GM18498 (cell line): ENCODE measurements around the gene ZC3H10.
"Not testable (repeated sequence)": the region's sequence is repeated elsewhere in the genome, so short reads cannot be mapped to it uniquely, and the experiment has no call there.

Source experiments
- ATAC-seq: cut with Tn5 transposase; IDR thresholded peaks from one replicate; pipeline ENCODE4 v1.9.1; 2021; ENCODE audit warnings: mild to moderate bottlenecking, moderate library complexity; ENCODE audit not compliant: unreplicated experiment

ZC3H10 gene

DNA sequence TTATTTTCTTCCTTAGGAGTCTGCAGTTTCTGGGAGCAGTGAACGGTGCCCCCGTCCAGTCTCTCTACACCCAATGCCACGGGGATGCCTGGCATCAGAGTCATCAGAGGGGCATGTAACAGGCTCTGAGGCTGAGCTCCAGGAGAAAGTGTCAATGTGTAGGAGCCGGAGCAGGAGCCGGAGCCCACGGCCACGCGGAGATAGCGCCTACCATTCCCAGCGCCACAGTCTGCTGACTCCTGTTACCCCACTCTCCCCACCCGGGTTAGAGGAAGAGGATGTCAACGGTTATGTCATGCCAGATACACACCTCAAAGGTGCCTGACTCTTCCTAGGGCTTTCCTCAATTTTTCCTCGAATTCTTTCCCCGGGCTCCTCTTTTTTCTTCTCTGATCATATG is 17.0 kb upstream of the ZC3H10 start:
- no peak for ATAC-seq

DNA sequence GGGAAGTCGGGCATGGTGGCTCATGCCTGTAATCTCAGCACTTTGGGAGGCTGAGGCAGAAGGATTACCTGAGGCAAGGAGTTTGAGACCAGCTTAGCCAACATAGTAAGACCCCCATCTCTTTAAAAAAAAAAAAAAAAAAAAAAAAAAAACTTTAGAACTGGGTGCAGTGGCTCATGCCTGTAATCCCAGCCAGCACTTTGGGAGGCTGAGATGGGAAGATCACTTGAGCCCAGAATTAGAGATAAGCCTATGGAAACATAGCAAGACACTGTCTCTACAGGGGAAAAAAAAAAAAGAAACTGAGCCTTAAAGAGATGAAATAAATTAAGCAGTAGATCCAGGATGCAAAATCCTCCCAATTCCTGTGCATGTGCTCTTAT is 15.4 kb upstream of the ZC3H10 start:
- ATAC-seq, result no peak

DNA sequence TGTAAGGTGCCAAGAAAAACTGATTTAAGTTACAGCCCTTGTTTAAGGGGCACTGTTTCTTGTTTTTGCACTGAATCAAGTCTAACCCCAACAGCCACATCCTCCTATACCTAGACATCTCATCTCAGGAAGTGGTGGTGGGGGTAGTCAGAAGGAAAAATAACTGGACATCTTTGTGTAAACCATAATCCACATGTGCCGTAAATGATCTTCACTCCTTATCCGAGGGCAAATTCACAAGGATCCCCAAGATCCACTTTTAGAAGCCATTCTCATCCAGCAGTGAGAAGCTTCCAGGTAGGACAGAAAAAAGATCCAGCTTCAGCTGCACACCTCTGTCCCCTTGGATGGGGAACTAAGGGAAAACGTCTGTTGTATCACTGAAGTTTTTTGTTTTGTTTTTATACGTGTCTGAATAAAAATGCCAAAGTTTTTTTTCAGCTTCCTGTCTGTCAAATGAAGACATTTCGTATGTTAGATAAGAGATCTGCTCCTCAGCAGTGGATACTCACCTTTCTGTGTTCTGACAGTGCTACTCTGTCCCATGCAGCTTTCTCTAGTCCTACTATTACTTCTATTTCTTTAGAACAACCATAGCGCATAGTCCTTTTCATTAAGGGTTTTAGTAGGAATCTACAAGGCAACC is 14.9 kb upstream of the ZC3H10 start:
- no peak for ATAC-seq

- no peak for ATAC-seq
These were observed 14.3 kb upstream of the ZC3H10 start for GRCh38 chr12:56103823-56104108.

GRCh38 chr12:56104109-56104814 is 13.8 kb upstream of the ZC3H10 start, which contains the start of gene PA2G4:
PA2G4 (plus strand) TSS chr12:56104559; CDS start chr12:56104738, 179 bp downstream.
- peak; percentile 95 for ATAC-seq

DNA sequence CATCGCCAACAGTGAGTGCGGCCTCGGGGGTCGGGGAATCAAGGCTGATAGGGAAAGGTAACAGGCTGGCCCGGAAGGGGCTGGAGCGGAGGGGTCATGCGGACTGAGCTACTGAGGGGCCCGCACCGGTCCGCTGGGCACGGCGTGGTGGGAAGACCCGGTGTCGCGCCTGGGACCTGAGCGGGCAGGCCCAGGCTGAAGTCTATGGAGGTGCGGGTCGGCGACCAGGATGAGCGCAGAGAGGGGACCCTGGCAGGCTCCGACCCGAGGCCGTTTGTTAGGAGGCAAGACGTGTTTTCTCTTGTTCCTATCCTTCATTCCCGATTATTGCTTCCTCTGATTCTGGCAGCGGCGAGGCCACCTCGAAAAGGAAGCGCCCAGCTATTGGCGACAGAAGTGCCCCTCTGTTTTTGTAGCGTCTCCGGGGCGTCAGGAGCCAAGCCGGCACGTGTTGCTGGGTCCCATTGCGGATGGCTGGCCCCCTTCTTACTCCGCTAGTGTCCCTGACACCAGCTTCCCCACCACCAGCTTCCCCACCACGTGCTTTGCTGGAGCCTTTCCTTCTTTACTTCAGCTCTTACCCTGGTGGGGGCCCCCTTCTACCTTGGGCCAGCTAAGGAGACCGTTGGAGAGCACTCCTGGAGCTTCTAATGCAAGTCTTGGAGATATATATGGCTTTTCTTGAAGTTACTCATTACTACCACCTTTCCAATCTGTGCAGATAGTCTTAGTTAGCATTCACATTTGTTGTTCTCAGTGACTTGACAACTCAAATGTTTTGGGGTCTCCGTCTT is 13.1 kb upstream of the ZC3H10 start:
- ATAC-seq, result peak; percentile 13

- ATAC-seq, result no peak
These were observed 12.5 kb upstream of the ZC3H10 start for GRCh38 chr12:56105609-56105902.

DNA sequence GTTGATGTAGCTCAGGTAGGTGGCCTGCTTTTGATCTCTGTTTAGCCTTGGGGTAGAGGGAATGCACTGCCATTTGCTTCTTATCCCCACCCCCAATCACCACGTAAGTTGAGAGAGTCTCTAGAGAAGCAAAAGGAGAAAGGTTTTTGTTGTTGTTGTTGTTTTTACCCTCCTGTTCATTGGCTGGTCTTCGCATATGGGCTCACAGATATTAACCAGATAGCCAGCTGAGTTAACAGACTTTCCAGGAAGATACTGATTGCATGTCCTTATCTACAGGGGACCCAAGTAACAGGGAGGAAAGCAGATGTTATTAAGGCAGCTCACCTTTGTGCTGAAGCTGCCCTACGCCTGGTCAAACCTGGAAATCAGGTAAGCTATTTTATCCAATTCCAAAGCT is 10.8 kb upstream of the ZC3H10 start:
- ATAC-seq, result no peak

DNA sequence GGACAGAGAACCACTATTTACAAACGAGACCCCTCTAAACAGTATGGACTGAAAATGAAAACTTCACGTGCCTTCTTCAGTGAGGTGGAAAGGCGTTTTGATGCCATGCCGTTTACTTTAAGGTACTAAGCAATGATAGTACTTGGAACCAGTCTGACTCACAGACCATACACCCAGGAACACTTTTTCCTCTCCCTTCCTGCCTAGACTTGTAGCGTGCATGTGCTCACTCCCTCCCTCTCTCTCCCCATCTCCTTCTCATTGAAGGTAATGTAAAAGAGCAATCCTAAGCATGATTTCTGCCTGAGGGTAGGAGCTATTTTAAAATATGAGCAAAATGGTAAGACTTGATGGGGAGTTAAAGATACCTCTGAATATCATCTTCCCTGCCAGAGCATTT is 7.5 kb upstream of the ZC3H10 start:
- ATAC-seq, result no peak

GRCh38 chr12:56114084-56114483 is 4.0 kb upstream of the ZC3H10 start:
- ATAC-seq, result no peak

GRCh38 chr12:56115329-56115728 is 2.7 kb upstream of the ZC3H10 start:
- no peak for ATAC-seq

- ATAC-seq, result peak; percentile 52
These were observed 1.6 kb upstream of the ZC3H10 start, which contains the start of gene RPL41 for GRCh38 chr12:56116267-56117081. RPL41 (plus strand) TSS chr12:56116633.

DNA sequence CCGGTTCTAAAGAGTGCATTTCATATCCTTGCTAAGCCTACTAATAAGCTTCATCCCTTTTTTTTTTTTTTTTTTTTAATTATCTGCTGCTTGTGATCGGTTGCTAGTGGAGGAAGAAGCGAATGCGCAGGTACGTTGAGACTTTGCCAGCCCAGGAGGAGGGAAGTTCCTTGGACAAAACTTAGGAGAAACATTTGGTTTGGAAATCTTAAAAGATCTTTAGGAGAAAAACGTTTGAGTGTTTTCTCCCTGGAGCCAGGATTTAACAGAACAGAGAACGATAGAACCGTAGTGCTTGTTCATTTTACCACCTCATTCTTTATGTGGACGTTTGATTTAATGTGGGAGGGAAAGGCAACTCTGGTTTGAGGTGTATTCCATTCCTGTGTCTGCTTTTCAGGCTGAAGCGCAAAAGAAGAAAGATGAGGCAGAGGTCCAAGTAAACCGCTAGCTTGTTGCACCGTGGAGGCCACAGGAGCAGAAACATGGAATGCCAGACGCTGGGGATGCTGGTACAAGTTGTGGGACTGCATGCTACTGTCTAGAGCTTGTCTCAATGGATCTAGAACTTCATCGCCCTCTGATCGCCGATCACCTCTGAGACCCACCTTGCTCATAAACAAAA is 872 bp upstream of the ZC3H10 start:
- ATAC-seq, result not testable (repeated sequence)

DNA sequence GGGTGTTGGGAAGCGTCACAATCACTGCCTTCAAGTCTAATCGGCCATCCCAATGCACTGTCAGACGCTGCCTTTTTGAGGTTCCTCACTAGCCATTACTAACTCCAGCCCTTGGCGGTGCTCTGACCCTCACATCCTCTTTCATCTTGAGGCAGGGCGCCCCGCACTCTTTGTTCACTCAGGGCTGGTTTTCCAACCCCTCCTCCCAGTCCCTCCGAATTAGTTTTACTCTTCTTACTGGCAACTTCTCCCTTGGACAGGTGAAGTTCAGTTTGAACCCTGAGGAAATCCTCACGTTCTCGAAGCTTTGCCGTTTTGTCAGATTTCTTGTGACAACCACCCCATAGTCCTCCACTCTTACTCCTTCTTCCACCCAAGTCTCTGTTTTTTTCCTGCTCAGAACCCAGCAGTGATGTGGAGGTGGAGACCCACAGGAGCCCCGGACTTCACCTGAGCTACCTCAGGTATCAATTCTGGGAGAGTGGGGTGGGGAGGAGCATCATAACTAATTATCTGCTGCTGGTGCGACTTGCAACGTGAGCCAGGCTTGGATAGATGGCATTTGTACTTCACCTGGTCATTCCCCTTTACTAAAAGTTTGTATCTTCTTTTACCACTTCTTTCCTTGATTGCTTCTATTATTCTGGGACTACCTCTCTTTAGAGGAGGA is 757 bp downstream of the ZC3H10 start:
- ATAC-seq, result no peak

GRCh38 chr12:56119361-56119796 is 1.3 kb downstream of the ZC3H10 start:
- no peak for ATAC-seq

DNA sequence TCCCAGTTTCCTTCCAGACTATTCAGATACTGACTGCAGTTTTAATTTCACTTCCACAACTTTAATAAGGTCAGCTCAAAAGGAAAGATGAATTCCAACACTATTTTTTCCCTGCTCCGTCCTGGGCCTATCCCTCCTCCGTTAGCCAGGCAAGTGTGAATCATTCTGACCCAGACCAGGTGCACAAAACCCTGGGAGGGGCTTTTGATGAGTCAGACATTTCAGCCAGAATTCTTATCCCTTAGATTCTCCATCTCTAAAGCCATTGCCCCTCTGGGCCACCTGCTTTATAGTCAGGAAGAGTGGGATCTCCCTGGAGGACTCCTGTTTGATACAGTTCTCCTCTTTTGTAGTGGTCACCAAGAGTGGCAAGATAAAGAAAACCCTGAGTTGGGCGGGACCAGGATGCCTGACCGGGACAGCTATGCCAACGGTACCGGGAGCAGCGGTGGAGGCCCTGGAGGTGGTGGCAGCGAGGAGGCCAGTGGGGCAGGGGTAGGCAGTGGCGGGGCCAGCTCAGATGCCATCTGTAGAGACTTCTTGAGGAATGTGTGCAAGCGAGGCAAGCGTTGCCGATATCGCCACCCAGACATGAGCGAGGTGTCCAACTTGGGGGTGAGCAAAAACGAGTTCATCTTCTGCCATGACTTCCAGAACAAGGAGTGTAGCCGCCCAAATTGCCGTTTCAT is 2.2 kb downstream of the ZC3H10 start:
- no peak for ATAC-seq

DNA sequence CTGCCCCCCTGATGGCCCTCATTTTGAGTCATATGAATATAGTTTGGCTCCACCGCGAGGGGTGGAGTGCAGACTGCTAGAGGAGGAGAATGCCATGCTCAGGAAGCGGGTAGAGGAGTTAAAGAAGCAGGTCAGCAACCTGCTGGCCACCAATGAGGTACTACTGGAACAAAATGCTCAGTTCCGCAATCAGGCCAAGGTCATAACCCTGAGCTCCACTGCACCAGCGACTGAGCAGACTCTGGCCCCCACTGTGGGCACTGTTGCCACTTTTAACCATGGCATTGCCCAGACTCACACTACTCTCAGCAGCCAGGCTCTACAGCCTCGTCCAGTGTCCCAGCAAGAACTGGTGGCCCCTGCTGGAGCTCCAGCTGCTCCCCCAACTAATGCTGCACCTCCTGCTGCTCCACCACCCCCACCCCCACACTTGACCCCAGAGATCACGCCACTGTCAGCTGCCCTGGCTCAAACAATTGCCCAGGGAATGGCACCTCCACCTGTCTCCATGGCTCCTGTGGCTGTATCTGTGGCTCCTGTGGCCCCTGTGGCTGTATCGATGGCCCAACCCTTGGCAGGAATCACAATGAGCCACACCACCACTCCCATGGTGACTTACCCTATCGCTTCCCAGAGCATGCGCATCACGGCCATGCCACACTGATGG is 3.3 kb downstream of the ZC3H10 start:
- no peak for ATAC-seq

GRCh38 chr12:56122637-56123036 is 4.6 kb downstream of the ZC3H10 start:
- no peak for ATAC-seq

GRCh38 chr12:56124133-56124532 is 6.1 kb downstream of the ZC3H10 start:
- ATAC-seq, result no peak
